ENCODE data around the gene PRDM5.
"Not testable (repeated sequence)": the region's sequence is repeated elsewhere in the genome, so short reads cannot be mapped to it uniquely, and the experiment has no call there.

PRDM5 gene

GRCh38 chr4:120691536-120691935 is 231.0 kb downstream of the PRDM5 start:
- DNase-seq, result no peak

- no peak for DNase-seq
Measured at GRCh38 chr4:120691106-120691505, 231.4 kb downstream of the PRDM5 start.

GRCh38 chr4:120688791-120689190 is 233.7 kb downstream of the PRDM5 start:
- no peak for DNase-seq

- DNase-seq, result no peak
Measured at GRCh38 chr4:120685756-120686278, 236.7 kb downstream of the PRDM5 start.

GRCh38 chr4:120683897-120684540 is 238.5 kb downstream of the PRDM5 start:
- DNase-seq, result no peak

GRCh38 chr4:120682981-120683380 is 239.5 kb downstream of the PRDM5 start:
- no peak for DNase-seq

GRCh38 chr4:120680647-120681228 is 241.8 kb downstream of the PRDM5 start:
- no peak for DNase-seq

- no peak for DNase-seq
Measured at GRCh38 chr4:120673696-120674095, 248.8 kb downstream of the PRDM5 start.

GRCh38 chr4:120672558-120673147 is 249.9 kb downstream of the PRDM5 start:
- no peak for DNase-seq

GRCh38 chr4:120672076-120672475 is 250.4 kb downstream of the PRDM5 start:
- DNase-seq, result no peak

GRCh38 chr4:120671538-120671937 is 251.0 kb downstream of the PRDM5 start:
- no peak for DNase-seq

GRCh38 chr4:120667102-120667501 is 255.4 kb downstream of the PRDM5 start:
- no peak for DNase-seq

- no peak for DNase-seq
Measured at GRCh38 chr4:120664851-120665250, 257.7 kb downstream of the PRDM5 start.

GRCh38 chr4:120659616-120660170 is 262.8 kb downstream of the PRDM5 start:
- DNase-seq, result no peak

GRCh38 chr4:120658772-120659171 is 263.8 kb downstream of the PRDM5 start:
- DNase-seq, result no peak

GRCh38 chr4:120653804-120654573 is 268.5 kb downstream of the PRDM5 start:
- DNase-seq, result no peak

GRCh38 chr4:120648336-120648735 is 274.2 kb downstream of the PRDM5 start:
- not testable (repeated sequence) for DNase-seq

Measured in DMS79 (cell line).